ENCODE measurements around the gene SESN1. TPM values are rescaled to one million over a fixed set of nuclear protein-coding genes. Genes with fewer than 3 reads are reported as not detected.
A peak's percentile ranks its signal among the peaks of the same experiment; 100 is the strongest.

Gene SESN1
- total and polyA plus RNA-seq, 9 of the 15 experiments (the other 6 are each of a cell fraction or from before 2014, with no cell fraction given): 3.1 to 13.0 (median 7.4) TPM

GRCh38 chr6:109056661-109057060 is 38.0 kb downstream of the SESN1 start (continued):
- TF ChIP-seq BCL6 (CRISPR knock-in tag; IDR thresholded peaks at IDR 0.05) (no peak), ZNF274 (IDR thresholded peaks at IDR 0.05; ENCODE audit: borderline replicate concordance, low read depth, low read length) (no peak), IFI16 (CRISPR knock-in tag; IDR thresholded peaks at IDR 0.05) (no peak), RBM17 (IDR thresholded peaks at IDR 0.05; ENCODE audit: borderline replicate concordance, low read depth, low read length) (no peak), ZNF592 (IDR thresholded peaks at IDR 0.05) (0 out of 2 replicates have a peak, but pooled peaks have one; percentile 20), PURB (CRISPR knock-in tag; IDR thresholded peaks at IDR 0.05; ENCODE audit: low read depth) (no peak), NFXL1 (CRISPR knock-in tag; IDR thresholded peaks at IDR 0.05) (no peak), ZNF197 (CRISPR knock-in tag; IDR thresholded peaks at IDR 0.05; ENCODE audit: low read depth) (no peak), RFX1 (IDR thresholded peaks at IDR 0.05) (no peak), ZNF589 (CRISPR knock-in tag; IDR thresholded peaks at IDR 0.05; ENCODE audit: low read depth) (0 out of 2 replicates have a peak, but pooled peaks have one; percentile 37), GABPA (tag; conservative IDR thresholded peaks at IDR 0.05; ENCODE audit: low read depth) (no peak), SOX6 (IDR thresholded peaks at IDR 0.05) (no peak), ZBTB1 (CRISPR knock-in tag; IDR thresholded peaks at IDR 0.05; ENCODE audit: borderline replicate concordance, low read depth) (no peak), TAF9B (IDR thresholded peaks at IDR 0.05; ENCODE audit: partially characterized antibody) (no peak), ZNF655 (CRISPR knock-in tag; IDR thresholded peaks at IDR 0.05) (no peak), ARID2 (IDR thresholded peaks at IDR 0.05) (no peak), GATAD2A (IDR thresholded peaks at IDR 0.05) (no peak), FOXJ2 (tag; IDR thresholded peaks at IDR 0.05) (no peak), ZNF3 (CRISPR knock-in tag; IDR thresholded peaks at IDR 0.05) (no peak), RNF219 (CRISPR knock-in tag; IDR thresholded peaks at IDR 0.05) (no peak), CBX1 (IDR thresholded peaks at IDR 0.05; ENCODE audit: low read depth) (no peak), NELFE (IDR thresholded peaks at IDR 0.05; ENCODE audit: insufficient read depth, insufficient read length) (no peak), ZNF224 (CRISPR knock-in tag; IDR thresholded peaks at IDR 0.05) (no peak), RBBP5 (IDR thresholded peaks at IDR 0.05; ENCODE audit: borderline replicate concordance, insufficient read depth, low read length, poor library complexity, severe bottlenecking) (no peak)
